Muscle layer of duodenum (tissue), 2 donors: ENCODE data around the gene DMD.

ENCODE experiments used
- H3K27ac ChIP-seq: one replicate; pipeline ENCODE4 v1.7.0; 2013; ENCODE audit warnings: mild to moderate bottlenecking, low read length
- H3K27me3 ChIP-seq: one replicate; pipeline ENCODE4 v1.7.0; 2013; ENCODE audit warnings: low read depth, mild to moderate bottlenecking, control low read depth, low read length
- H3K36me3 ChIP-seq, 2 donors: one replicate each; pipeline ENCODE4 v1.7.0; 2013; ENCODE audit warnings: low read length in 2 of 2, control low read depth in 1 of 2, mild to moderate bottlenecking in 1 of 2; ENCODE audit not compliant: insufficient read depth in 2 of 2, control insufficient read depth in 1 of 2
- H3K4me1 ChIP-seq, 2 donors: one replicate each; pipeline ENCODE4 v1.7.0; 2013; ENCODE audit warnings: low read length in 2 of 2, mild to moderate bottlenecking in 2 of 2, control low read depth in 1 of 2, moderate library complexity in 1 of 2; ENCODE audit not compliant: insufficient read depth in 2 of 2, control insufficient read depth in 1 of 2
- H3K4me3 ChIP-seq, 2 donors: one replicate each; pipeline ENCODE4 v1.7.0; 2013; ENCODE audit warnings: low read length in 2 of 2, low read depth in 1 of 2, mild to moderate bottlenecking in 1 of 2
- H3K9me3 ChIP-seq, 2 donors: one replicate each; pipeline ENCODE4 v1.7.0; 2013; ENCODE audit warnings: low read length in 2 of 2, control low read depth in 1 of 2, mild to moderate bottlenecking in 1 of 2; ENCODE audit not compliant: control insufficient read depth in 1 of 2
- donor health status: healthy.

DMD gene

GRCh38 chrX:31340587-31340986 is 1870.8 kb downstream of the DMD start:
- Histone ChIP-seq H3K36me3 (no peaks in the 10 kb centered on the region), H3K27me3 (no peaks in the 10 kb centered on the region)

GRCh38 chrX:31338991-31339350 is 1872.4 kb downstream of the DMD start:
- Histone ChIP-seq H3K36me3 (no peaks in the 10 kb centered on the region), H3K27ac (no peak overlapping the region), H3K9me3 (no peaks in the 10 kb centered on the region), H3K27me3 (no peaks in the 10 kb centered on the region), H3K4me3 (no peak overlapping the region), H3K4me1 (peaks cover 0 to 6% of the 10 kb centered on the region in 2 donors)

More at GRCh38 chrX:31340587-31340986, 1870.8 kb downstream of the DMD start:
- H3K4me1 ChIP-seq = peaks cover 0 to 6% of the 10 kb centered on the region in 2 donors
- H3K4me3 ChIP-seq = no peak overlapping the region
- H3K27ac ChIP-seq = no peak overlapping the region
- H3K9me3 ChIP-seq = no peaks in the 10 kb centered on the region

- no peaks in the 10 kb centered on the region for H3K27me3 ChIP-seq
- H3K36me3 ChIP-seq = no peaks in the 10 kb centered on the region
- peak overlapping the region; percentile 29 for H3K27ac ChIP-seq
- H3K9me3 ChIP-seq = no peaks in the 10 kb centered on the region
- H3K4me3 ChIP-seq = no peak overlapping the region
- H3K4me1 ChIP-seq = peaks cover 0 to 6% of the 10 kb centered on the region in 2 donors
These were observed 1874.0 kb downstream of the DMD start for GRCh38 chrX:31337332-31337731.

GRCh38 chrX:31336419-31336818 is 1874.9 kb downstream of the DMD start:
- H3K4me1 ChIP-seq = peaks cover 0 to 6% of the 10 kb centered on the region in 2 donors
- H3K9me3 ChIP-seq = no peaks in the 10 kb centered on the region
- no peaks in the 10 kb centered on the region for H3K27me3 ChIP-seq
- no peak overlapping the region for H3K4me3 ChIP-seq
- H3K36me3 ChIP-seq = no peaks in the 10 kb centered on the region
- H3K27ac ChIP-seq = no peak overlapping the region

- Histone ChIP-seq H3K4me3 (no peak overlapping the region), H3K27ac (no peak overlapping the region), H3K9me3 (no peaks in the 10 kb centered on the region), H3K27me3 (no peaks in the 10 kb centered on the region), H3K36me3 (no peaks in the 10 kb centered on the region), H3K4me1 (peaks cover 0 to 6% of the 10 kb centered on the region in 2 donors)
These were observed 1876.4 kb downstream of the DMD start for GRCh38 chrX:31334997-31335396.

GRCh38 chrX:31333165-31333831 is 1878.1 kb downstream of the DMD start:
- H3K4me3 ChIP-seq = no peak overlapping the region
- no peaks in the 10 kb centered on the region for H3K36me3 ChIP-seq
- no peak overlapping the region for H3K27ac ChIP-seq
- H3K9me3 ChIP-seq = no peaks in the 10 kb centered on the region
- no peaks in the 10 kb centered on the region for H3K4me1 ChIP-seq
- H3K27me3 ChIP-seq = no peaks in the 10 kb centered on the region

GRCh38 chrX:31331928-31332327 is 1879.4 kb downstream of the DMD start:
- H3K9me3 ChIP-seq = no peaks in the 10 kb centered on the region

GRCh38 chrX:31331015-31331414 is 1880.3 kb downstream of the DMD start:
- no peak overlapping the region for H3K27ac ChIP-seq
- no peaks in the 10 kb centered on the region for H3K27me3 ChIP-seq
- H3K36me3 ChIP-seq = no peaks in the 10 kb centered on the region
- H3K4me3 ChIP-seq = no peak overlapping the region
- H3K9me3 ChIP-seq = no peaks in the 10 kb centered on the region
- no peaks in the 10 kb centered on the region for H3K4me1 ChIP-seq

More at GRCh38 chrX:31331928-31332327, 1879.4 kb downstream of the DMD start:
- H3K4me3 ChIP-seq = no peak overlapping the region
- H3K4me1 ChIP-seq = no peaks in the 10 kb centered on the region
- no peaks in the 10 kb centered on the region for H3K36me3 ChIP-seq
- no peaks in the 10 kb centered on the region for H3K27me3 ChIP-seq
- H3K27ac ChIP-seq = no peak overlapping the region

GRCh38 chrX:31329298-31329697 is 1882.1 kb downstream of the DMD start:
- H3K4me3 ChIP-seq = no peak overlapping the region
- no peak overlapping the region for H3K27ac ChIP-seq
- no peaks in the 10 kb centered on the region for H3K9me3 ChIP-seq
- H3K36me3 ChIP-seq = no peaks in the 10 kb centered on the region
- no peaks in the 10 kb centered on the region for H3K4me1 ChIP-seq
- H3K27me3 ChIP-seq = no peaks in the 10 kb centered on the region

- Histone ChIP-seq H3K9me3 (no peaks in the 10 kb centered on the region), H3K27me3 (no peaks in the 10 kb centered on the region), H3K4me3 (no peak overlapping the region), H3K4me1 (peaks cover 0 to 4% of the 10 kb centered on the region in 2 donors), H3K27ac (no peak overlapping the region), H3K36me3 (no peaks in the 10 kb centered on the region)
These were observed 1887.7 kb downstream of the DMD start for GRCh38 chrX:31323658-31324057.

- no peaks in the 10 kb centered on the region for H3K36me3 ChIP-seq
- peaks cover 0 to 4% of the 10 kb centered on the region in 2 donors for H3K4me1 ChIP-seq
- no peak overlapping the region for H3K27ac ChIP-seq
- H3K27me3 ChIP-seq = no peaks in the 10 kb centered on the region
- no peaks in the 10 kb centered on the region for H3K9me3 ChIP-seq
- H3K4me3 ChIP-seq = no peak overlapping the region
These were observed 1890.6 kb downstream of the DMD start for GRCh38 chrX:31320740-31321139.

GRCh38 chrX:31319586-31319985 is 1891.8 kb downstream of the DMD start:
- Histone ChIP-seq H3K9me3 (no peaks in the 10 kb centered on the region), H3K4me1 (peaks cover 0 to 13% of the 10 kb centered on the region in 2 donors), H3K27ac (no peak overlapping the region), H3K4me3 (no peak overlapping the region), H3K27me3 (no peaks in the 10 kb centered on the region), H3K36me3 (no peaks in the 10 kb centered on the region)
